Transverse colon (tissue), 4 donors: ENCODE results near the gene PCDHB12.

Experiments used
- EP300 ChIP-seq: sonication (generic); formaldehyde crosslinking; IDR thresholded peaks from one replicate; pipeline ENCODE4 v1.6.1; 2017; ENCODE audit warnings: antibody characterized with exemption, low read depth
- POLR2A ChIP-seq: fragments of 450-650 bp; IDR thresholded peaks from one replicate; pipeline ENCODE4 v1.6.1; 2016; ENCODE audit warnings: antibody characterized with exemption, mild to moderate bottlenecking, moderate library complexity
- POLR2AphosphoS5 ChIP-seq, 3 donors: sonication (generic); formaldehyde crosslinking; IDR thresholded peaks; one replicate each; pipeline ENCODE4 v1.6.1; 2016; ENCODE audit warnings: antibody characterized with exemption in 3 of 3
- TF ChIP-seq, protein P1 (sequence below), 5 experiments: fragments of 200-600 bp in 3 of 5; fragments of 450-650 bp in 2 of 5; sonication (generic) in 3 of 5; IDR thresholded peaks; 1 replicate in 2 of 5; 2 replicates in 3 of 5; pipeline ENCODE4 v1.5.1; 2016 to 2017; ENCODE audit warnings: antibody characterized with exemption in 5 of 5, inconsistent platforms in 3 of 5, mild to moderate bottlenecking in 2 of 5, moderate library complexity in 1 of 5

DNA sequence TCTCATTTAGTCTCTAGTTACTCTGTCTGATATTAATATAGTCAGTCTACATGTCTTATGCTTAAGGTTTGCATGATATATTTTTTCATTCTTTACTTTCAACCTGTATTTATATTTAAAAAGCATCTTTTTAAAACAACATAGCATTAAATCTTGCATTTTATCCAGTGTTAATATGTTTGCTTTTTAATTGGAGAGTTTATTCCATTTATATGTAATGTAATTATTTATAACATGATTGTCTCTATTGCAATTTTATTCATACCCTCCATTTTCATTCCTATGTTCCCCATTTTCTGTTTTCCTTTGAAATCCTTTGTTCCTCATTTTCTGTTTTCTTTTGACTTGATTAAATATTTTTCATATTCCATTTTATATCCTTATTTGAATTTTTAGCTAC lies 49.9 kb downstream of the PCDHB12 start:
- TF ChIP-seq, protein P1, sequence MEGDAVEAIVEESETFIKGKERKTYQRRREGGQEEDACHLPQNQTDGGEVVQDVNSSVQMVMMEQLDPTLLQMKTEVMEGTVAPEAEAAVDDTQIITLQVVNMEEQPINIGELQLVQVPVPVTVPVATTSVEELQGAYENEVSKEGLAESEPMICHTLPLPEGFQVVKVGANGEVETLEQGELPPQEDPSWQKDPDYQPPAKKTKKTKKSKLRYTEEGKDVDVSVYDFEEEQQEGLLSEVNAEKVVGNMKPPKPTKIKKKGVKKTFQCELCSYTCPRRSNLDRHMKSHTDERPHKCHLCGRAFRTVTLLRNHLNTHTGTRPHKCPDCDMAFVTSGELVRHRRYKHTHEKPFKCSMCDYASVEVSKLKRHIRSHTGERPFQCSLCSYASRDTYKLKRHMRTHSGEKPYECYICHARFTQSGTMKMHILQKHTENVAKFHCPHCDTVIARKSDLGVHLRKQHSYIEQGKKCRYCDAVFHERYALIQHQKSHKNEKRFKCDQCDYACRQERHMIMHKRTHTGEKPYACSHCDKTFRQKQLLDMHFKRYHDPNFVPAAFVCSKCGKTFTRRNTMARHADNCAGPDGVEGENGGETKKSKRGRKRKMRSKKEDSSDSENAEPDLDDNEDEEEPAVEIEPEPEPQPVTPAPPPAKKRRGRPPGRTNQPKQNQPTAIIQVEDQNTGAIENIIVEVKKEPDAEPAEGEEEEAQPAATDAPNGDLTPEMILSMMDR (IDR thresholded peaks at IDR 0.05) = no peak
- TF ChIP-seq POLR2AphosphoS5 (IDR thresholded peaks at IDR 0.05) (no peak), POLR2A (no peak), EP300 (no peak)
